Neural progenitor cell (in vitro differentiated cells): Measurements from ENCODE around the gene MAD1L1.

Experiments
- EZH2 ChIP-seq: fragments of 200-600 bp; sonication (generic); IDR thresholded peaks from 2 replicates; pipeline ENCODE4 v1.6.1; 2017; ENCODE audit warnings: antibody characterized with exemption, mild to moderate bottlenecking, moderate library complexity
- EZH2phosphoT487 ChIP-seq: fragments of 200-600 bp; sonication (generic); IDR thresholded peaks from 2 replicates; pipeline ENCODE4 v1.6.1; 2017; ENCODE audit warnings: antibody characterized with exemption
- TF ChIP-seq, protein P1 (sequence below): fragments of 200-600 bp; sonication (generic); IDR thresholded peaks from 2 replicates; pipeline ENCODE4 v1.5.1; 2017; ENCODE audit warnings: antibody characterized with exemption, mild to moderate bottlenecking

DNA sequence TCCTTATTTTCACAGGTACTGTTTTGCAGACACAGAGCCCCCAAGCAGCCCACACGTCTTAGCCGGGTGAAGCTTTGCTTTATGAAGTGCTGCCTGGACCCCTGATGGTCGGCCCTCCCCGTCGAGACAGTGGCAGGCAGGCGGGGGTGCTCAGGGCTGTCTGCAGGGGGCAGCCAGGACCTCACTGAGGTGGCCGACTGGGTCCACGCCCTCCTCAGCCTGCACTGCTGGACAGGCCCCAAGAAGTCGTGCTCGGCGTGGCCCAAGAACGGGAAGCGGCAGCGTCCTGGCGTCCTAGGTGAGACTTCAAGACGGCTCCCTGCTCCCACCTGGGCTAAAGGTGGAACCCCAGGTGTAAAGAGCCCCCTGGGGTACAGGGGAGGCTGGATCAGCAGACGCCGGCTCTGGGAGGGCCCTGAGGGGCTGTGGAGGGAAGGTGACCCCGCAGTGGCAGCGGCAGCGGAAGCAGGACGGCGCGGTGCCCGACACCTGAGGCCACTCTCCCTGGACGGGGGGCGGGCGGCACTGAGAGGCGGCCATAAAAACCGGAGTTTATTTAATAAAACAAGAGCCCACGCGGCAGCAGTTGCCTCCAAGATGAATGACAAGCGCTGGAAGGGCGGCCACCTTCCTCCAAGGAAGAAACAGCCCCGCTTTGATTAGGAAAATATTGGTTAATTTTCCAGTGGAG is 383.2 kb downstream of the MAD1L1 start:
- TF ChIP-seq, protein P1, sequence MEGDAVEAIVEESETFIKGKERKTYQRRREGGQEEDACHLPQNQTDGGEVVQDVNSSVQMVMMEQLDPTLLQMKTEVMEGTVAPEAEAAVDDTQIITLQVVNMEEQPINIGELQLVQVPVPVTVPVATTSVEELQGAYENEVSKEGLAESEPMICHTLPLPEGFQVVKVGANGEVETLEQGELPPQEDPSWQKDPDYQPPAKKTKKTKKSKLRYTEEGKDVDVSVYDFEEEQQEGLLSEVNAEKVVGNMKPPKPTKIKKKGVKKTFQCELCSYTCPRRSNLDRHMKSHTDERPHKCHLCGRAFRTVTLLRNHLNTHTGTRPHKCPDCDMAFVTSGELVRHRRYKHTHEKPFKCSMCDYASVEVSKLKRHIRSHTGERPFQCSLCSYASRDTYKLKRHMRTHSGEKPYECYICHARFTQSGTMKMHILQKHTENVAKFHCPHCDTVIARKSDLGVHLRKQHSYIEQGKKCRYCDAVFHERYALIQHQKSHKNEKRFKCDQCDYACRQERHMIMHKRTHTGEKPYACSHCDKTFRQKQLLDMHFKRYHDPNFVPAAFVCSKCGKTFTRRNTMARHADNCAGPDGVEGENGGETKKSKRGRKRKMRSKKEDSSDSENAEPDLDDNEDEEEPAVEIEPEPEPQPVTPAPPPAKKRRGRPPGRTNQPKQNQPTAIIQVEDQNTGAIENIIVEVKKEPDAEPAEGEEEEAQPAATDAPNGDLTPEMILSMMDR: no peak
- TF ChIP-seq EZH2: no peak
- no peak for TF ChIP-seq EZH2phosphoT487
